Stimulated activated CD4-positive, alpha-beta T cell treated with anti-CD3 and anti-CD28 coated beads, Interleukin-1b, Interleukin-23, amount 100 ng/mL, for 48 hours (primary cell): ENCODE data around the gene ZSCAN2.
"Not testable (repeated sequence)": the region's sequence is repeated elsewhere in the genome, so short reads cannot be mapped to it uniquely, and the experiment has no call there.

Source experiments
- DNase-seq: peaks from one replicate; pipeline ENCODE4 v3.0.0-alpha.2; 2020

ZSCAN2 gene

GRCh38 chr15:84642640-84643039 is 41.8 kb downstream of the ZSCAN2 start:
- DNase-seq = not testable (repeated sequence)

GRCh38 chr15:84643838-84644237 is 43.0 kb downstream of the ZSCAN2 start:
- DNase-seq = no peak

DNA sequence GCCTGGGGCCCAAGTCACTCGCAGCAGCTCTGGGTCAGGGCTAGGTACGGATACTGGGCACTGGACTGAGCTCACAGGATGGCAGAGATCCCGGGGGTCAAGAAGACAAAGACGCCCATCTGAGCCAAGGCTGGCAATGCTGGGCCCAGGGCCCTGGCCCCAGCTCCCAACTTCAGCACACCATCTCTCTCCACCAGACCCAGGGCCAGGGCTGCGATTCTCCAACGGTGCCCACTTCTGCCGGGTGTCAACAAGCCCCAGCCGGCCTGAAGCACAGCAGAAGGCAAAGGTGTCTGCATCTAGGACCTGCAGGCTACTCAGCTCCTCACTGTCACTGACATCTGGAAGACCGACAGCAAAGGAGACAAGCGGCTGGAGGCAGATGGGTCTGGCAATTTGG is 44.7 kb downstream of the ZSCAN2 start:
- no peak for DNase-seq

DNA sequence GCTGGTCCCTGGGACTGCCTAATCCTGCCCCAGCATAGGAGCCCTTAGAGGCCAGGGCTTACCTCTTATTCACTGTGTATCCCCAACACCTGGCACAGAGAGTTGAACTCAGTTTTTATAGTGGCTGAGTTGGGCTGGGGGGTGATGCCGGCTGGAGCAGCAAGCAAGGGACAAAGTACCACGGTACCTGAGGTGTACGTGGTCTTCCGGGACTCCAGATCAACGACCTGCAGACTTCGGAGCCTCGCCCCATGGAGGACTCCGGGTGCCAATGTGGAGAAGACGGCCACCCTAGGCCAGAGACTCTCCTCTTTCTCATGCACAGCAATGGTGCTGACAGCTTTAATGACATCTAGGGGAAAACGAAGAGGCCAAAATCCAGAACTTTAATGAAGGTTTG is 45.2 kb downstream of the ZSCAN2 start:
- DNase-seq = no peak

- DNase-seq = no peak
Observed at GRCh38 chr15:84647726-84648125, 46.9 kb downstream of the ZSCAN2 start.

- DNase-seq = no peak
Observed at GRCh38 chr15:84648539-84648938, 47.7 kb downstream of the ZSCAN2 start.

- no peak for DNase-seq
Observed at GRCh38 chr15:84649706-84650105, 48.9 kb downstream of the ZSCAN2 start.

GRCh38 chr15:84653584-84653909 is 52.7 kb downstream of the ZSCAN2 start:
- no peak for DNase-seq

DNA sequence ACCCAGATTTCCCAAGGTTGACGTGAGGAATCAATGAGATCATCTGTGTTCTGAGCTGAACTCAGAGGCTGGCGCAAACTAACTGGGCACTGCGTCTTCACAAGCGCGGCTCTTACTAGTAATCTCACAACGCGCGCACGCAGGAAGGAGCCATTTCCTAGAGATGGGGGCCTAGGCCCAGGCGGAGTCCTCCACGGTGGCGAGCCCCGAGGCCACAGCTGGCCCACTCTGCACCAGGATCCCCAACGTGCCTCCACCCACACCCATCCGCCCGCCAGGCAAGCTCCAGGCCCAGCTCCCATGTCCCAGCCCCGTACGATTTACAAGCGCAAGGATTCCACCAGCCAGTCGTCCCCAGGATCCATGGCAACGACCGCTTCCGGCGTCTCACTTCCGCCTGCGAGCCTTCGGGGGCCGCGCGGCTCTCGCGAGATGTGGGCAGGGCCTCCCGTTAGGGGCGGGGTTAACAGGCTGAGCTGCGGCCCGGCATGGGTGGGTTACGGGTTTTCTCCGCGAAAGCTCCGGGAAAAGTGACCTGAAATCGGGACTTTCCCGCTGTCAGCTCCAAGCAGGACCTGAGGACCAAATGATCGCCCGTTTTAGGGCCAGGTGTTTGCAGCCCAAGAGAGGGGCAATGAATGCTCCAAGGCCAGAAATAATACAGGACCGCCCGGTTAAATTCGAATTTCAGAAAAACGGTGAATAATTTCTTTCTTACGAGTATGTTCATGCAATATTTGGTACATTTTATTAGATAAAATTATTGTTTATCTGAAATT is 53.3 kb downstream of the ZSCAN2 start, which contains the start of gene WDR73:
Gene WDR73, minus strand, starts transcription at position 374 of the 779 bp plus-strand sequence. Its CDS starts 9 bp downstream, at position 365.
- DNase-seq = peak; percentile 96

DNA sequence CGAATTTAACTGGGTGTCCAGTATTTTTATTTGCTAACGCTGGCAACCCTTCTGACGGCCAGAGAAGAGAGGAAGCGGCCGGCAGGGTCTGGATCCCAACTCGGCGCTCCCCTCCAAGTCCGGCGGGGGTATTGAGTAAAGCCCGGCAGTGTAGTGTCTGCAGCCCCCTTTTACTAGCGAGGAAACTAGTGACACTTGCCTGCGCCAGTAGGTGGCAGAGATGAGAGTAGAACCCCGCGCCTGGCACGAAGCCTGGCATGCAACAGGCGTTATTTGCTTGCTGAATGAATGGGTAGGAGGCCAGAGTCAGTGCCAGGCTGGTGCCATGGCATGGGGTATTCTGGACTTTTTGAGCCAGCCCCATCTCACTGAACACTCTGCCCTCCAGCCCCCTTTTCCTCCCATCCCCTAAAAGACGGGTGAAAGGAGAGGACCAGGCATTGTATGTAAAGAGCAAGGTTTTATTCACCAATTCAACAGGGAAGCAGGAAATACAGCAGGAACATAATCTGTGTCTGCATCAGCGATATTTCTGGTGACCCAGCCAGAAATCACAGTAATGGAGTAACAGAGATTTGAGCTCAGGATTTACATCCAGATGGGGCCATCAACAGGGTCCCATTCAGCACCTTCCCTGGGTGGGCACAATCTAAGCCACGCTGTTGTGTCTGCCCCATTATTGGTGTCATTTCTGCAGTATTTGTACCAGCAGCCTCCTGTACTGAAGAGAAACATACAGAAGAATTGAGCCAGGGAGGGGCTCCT is 54.1 kb downstream of the ZSCAN2 start:
- DNase-seq = peak; percentile 82

GRCh38 chr15:84656972-84657371 is 56.2 kb downstream of the ZSCAN2 start:
- DNase-seq = no peak

DNA sequence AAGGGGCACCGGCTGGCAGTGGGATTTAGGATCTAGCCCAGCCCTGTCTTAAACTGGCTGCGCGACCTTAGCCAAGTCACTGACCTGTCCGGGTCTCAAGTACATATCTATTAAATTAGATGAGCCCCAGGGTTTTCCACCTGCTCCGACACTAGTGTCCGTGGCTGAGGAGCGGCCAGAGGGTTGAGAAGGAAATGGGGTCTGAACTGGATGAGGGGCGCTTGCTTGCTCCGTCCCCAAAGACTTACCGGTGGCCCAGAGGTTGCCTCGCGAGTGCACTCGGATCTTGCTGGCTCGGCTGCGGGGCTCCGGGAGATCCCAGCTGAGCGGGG is 56.9 kb downstream of the ZSCAN2 start:
- DNase-seq = no peak

DNA sequence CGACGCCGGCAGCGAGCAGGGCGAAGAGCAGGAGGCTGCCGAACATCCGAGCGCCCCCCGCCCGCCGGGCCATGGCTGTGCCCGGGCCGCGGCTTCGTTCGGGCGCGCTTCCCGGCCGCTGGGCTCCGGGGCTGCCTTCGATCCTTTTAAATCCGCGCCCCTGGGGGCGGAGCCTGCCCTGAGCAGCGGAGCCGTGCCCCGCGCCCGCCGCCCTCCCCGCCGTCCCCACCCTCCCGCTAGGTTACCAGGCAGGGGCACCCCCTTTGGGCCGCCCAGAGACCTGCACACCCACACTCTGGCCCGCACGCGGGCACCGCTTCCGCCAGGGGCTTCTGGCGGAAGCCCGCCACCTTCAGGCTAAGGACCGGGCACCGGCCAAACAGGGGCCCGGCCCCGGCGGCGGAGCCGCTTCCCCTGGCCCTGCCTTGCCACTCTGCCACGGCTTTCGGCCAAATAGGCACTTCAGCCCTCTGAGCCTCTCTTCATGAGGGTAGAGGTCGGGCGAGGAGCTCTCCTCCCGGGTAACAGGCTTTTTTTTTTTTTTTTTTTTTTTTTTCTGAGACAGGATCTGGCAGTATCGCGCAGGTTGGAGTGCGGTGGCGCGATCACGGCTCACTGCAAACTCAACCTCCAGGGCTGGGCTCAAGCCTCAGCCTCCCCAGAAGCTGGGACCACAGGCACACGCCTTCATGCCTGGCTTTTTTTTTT is 57.4 kb downstream of the ZSCAN2 start, which contains the start of gene NMB:
Gene NMB, minus strand, starts transcription at position 120 of the 708 bp plus-strand sequence. Its CDS starts 47 bp downstream, at position 73.
- DNase-seq = peak; percentile 79

- no peak for DNase-seq
Observed at GRCh38 chr15:84658788-84659411, 58.1 kb downstream of the ZSCAN2 start.

DNA sequence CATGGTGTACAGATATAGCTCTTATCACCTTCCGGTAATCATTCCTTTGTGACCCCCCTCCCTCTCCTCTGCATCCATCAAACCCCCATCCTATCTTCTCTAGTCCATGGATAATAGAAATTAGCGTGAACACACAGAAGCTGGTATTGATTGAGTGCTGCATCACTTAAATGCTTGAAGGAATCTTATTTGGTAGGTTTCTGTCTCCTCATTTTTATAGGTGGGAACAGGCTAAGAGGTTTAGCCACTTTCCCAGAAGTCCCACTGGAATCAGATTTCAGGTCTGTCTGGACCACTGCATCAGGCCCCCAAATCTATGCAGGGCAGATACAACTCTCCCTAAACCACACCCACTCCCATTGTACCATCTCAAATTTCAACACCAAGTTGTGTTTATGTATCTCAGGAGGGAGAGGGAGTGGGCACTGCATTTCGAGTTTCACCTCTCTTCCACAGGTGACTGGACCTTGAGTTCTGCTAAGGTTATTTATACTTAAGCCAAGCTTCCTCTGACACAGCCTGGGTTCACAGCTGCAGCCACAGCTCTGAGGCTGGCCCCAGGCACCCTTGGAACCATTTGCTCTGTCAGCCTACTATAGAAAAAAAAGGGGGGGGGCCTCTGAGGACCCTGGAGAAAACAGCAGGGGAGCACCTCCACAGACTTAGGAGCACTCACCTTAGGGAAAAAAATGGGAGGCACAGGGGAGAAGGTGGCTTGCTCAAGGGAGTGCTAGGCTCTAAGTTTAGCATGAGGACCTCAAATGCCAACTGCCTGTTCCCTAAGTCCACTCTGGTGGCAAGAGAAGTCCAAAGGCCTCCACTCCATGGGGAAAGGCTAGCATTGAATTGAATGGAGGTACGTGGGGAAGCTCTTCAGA is 59.3 kb downstream of the ZSCAN2 start:
- DNase-seq = no peak

DNA sequence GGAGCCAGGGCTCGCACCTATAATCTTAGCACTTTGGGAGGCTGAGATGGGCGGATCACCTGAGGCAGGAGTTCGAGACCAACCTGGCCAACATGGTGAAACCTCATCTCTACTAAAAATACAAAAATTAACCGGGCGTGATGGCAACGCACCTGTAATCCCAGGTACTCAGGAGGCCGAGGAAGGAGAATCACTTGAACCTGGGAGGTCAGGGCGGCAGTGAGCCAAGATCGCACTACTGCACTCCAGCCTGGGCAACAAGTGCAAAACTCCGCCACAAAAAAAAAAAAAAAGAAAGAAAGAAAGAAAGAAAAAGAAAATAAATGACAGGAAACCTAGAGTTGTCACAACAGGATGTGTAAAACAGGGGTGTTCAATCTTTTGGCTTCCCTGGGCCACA is 60.2 kb downstream of the ZSCAN2 start:
- DNase-seq = no peak

GRCh38 chr15:84666373-84666772 is 65.6 kb downstream of the ZSCAN2 start:
- DNase-seq = no peak

- no peak for DNase-seq
Observed at GRCh38 chr15:84668221-84668982, 67.6 kb downstream of the ZSCAN2 start.

GRCh38 chr15:84669726-84670125 is 68.9 kb downstream of the ZSCAN2 start:
- DNase-seq = peak; percentile 64

- DNase-seq = no peak
Observed at GRCh38 chr15:84671211-84671610, 70.4 kb downstream of the ZSCAN2 start.
